HL-60 (cell line): ENCODE data around the gene FCRLB.

Source experiments
- GABPA ChIP-seq: IDR thresholded peaks from 2 replicates; pipeline ENCODE4 v1.6.1; 2012; ENCODE audit warnings: low read depth
- POLR2AphosphoS5 ChIP-seq: IDR thresholded peaks from 2 replicates; pipeline ENCODE4 v1.6.1; 2012; ENCODE audit warnings: low read depth
- SPI1 ChIP-seq: IDR thresholded peaks from 2 replicates; pipeline ENCODE4 v1.6.1; 2012; ENCODE audit warnings: low read depth, mild to moderate bottlenecking, borderline replicate concordance
- TF ChIP-seq, protein P1 (sequence below): IDR thresholded peaks from one replicate; pipeline ENCODE4 v1.5.1; 2011; ENCODE audit warnings: low read length, control low read depth, inconsistent platforms; ENCODE audit not compliant: insufficient read depth
- TF ChIP-seq, protein P2 (sequence below): IDR thresholded peaks from 2 replicates; pipeline ENCODE4 v1.6.1; 2012; ENCODE audit warnings: low read depth; ENCODE audit not compliant: insufficient replicate concordance

DNA sequence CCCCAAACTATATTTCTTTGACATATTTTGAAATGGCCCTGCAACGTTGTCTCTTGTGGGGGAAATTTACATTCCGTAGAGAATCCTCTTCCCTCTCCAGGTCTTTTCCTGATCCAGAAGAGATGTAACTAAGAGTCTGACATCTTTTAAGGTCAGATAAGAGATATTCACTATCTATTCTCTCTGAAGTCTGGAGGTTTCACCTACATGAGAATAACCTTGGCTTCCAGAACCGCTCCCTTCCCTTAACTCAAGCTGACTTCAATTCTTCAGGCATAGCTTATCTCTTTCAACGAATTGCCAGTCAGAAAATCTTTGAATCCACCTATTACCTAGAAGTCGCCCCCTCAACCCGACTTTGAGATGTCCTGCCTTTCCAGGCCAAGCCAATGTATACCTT, 9.9 kb downstream of the FCRLB start:
- TF ChIP-seq, protein P1, sequence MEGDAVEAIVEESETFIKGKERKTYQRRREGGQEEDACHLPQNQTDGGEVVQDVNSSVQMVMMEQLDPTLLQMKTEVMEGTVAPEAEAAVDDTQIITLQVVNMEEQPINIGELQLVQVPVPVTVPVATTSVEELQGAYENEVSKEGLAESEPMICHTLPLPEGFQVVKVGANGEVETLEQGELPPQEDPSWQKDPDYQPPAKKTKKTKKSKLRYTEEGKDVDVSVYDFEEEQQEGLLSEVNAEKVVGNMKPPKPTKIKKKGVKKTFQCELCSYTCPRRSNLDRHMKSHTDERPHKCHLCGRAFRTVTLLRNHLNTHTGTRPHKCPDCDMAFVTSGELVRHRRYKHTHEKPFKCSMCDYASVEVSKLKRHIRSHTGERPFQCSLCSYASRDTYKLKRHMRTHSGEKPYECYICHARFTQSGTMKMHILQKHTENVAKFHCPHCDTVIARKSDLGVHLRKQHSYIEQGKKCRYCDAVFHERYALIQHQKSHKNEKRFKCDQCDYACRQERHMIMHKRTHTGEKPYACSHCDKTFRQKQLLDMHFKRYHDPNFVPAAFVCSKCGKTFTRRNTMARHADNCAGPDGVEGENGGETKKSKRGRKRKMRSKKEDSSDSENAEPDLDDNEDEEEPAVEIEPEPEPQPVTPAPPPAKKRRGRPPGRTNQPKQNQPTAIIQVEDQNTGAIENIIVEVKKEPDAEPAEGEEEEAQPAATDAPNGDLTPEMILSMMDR = no peak
- TF ChIP-seq POLR2AphosphoS5 = no peak
- TF ChIP-seq, protein P2, sequence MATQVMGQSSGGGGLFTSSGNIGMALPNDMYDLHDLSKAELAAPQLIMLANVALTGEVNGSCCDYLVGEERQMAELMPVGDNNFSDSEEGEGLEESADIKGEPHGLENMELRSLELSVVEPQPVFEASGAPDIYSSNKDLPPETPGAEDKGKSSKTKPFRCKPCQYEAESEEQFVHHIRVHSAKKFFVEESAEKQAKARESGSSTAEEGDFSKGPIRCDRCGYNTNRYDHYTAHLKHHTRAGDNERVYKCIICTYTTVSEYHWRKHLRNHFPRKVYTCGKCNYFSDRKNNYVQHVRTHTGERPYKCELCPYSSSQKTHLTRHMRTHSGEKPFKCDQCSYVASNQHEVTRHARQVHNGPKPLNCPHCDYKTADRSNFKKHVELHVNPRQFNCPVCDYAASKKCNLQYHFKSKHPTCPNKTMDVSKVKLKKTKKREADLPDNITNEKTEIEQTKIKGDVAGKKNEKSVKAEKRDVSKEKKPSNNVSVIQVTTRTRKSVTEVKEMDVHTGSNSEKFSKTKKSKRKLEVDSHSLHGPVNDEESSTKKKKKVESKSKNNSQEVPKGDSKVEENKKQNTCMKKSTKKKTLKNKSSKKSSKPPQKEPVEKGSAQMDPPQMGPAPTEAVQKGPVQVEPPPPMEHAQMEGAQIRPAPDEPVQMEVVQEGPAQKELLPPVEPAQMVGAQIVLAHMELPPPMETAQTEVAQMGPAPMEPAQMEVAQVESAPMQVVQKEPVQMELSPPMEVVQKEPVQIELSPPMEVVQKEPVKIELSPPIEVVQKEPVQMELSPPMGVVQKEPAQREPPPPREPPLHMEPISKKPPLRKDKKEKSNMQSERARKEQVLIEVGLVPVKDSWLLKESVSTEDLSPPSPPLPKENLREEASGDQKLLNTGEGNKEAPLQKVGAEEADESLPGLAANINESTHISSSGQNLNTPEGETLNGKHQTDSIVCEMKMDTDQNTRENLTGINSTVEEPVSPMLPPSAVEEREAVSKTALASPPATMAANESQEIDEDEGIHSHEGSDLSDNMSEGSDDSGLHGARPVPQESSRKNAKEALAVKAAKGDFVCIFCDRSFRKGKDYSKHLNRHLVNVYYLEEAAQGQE = no peak
- no peak for TF ChIP-seq SPI1
- TF ChIP-seq GABPA = no peak
